Kidney (tissue), 14 donors: ENCODE results near the gene GALNS. TPM values are rescaled to one million over a fixed set of nuclear protein-coding genes. Genes with fewer than 3 reads are reported as not detected.
A peak's percentile ranks its signal among the peaks of the same experiment; 100 is the strongest.

Source experiments
- DNase-seq, 5 donors: peaks; one replicate each; pipeline ENCODE4 v3.0.0-alpha.2; 2013 to 2020
- FAIRE-seq: peaks from 2 replicates; lab custom pipeline; 2012; peaks lifted over from hg19 to GRCh38; lab: Jason Lieb, UNC
- H3K27ac ChIP-seq, 2 donors: one replicate each; pipeline ENCODE4 v1.7.0; 2013; ENCODE audit warnings: low read depth in 2 of 2, low read length in 2 of 2, inconsistent platforms in 1 of 2
- H3K27me3 ChIP-seq: one replicate; pipeline ENCODE4 v1.7.1; 2013; ENCODE audit warnings: low read length, inconsistent platforms; ENCODE audit not compliant: control insufficient read depth, insufficient read depth
- H3K36me3 ChIP-seq, 3 donors: one replicate each; pipeline versions ENCODE4 v1.7.0 to v1.7.1; 2013; ENCODE audit warnings: low read length in 3 of 3, control low read depth in 1 of 3, inconsistent platforms in 1 of 3; ENCODE audit not compliant: insufficient read depth in 3 of 3, control insufficient read depth in 2 of 3
- H3K4me1 ChIP-seq, 3 donors: one replicate each; pipeline versions ENCODE4 v1.7.0 to v1.7.1; 2013; ENCODE audit warnings: low read length in 3 of 3, inconsistent platforms in 1 of 3, low read depth in 1 of 3; ENCODE audit not compliant: control insufficient read depth in 2 of 3, insufficient read depth in 2 of 3
- H3K4me3 ChIP-seq, 3 donors: one replicate each; pipeline versions ENCODE4 v1.7.0 to v1.8.1; 2013; ENCODE audit warnings: low read length in 3 of 3, control low read depth in 1 of 3, inconsistent platforms in 1 of 3
- H3K9ac ChIP-seq, 3 donors: one replicate each; pipeline versions ENCODE4 v1.7.0 to v1.7.1; 2013; ENCODE audit warnings: low read length in 3 of 3, control low read depth in 1 of 3, inconsistent platforms in 1 of 3
- H3K9me3 ChIP-seq, 3 donors: one replicate each; pipeline versions ENCODE4 v1.7.0 to v1.7.1; 2013; ENCODE audit warnings: low read length in 3 of 3, control low read depth in 1 of 3, inconsistent platforms in 1 of 3; ENCODE audit not compliant: control insufficient read depth in 2 of 3, insufficient read depth in 1 of 3
- intact Hi-C: fragments of 100-400 bp; cut with DNase I; formaldehyde crosslinking; loops from one replicate; pipeline ENCODE4 v1.11.1; 2022
- polyA plus RNA-seq: library from polyadenylated mRNA; stranded (reverse); fragments of 350-450 nt; fragmentation: Illumina TruSeq; extraction: RNeasy Lipid Tissue Mini Kit (QIAGEN cat#74804); gene quantifications from one replicate; pipeline ENCODE4 v1.2.3, GENCODE V29; 2014; ENCODE audit warnings: low read depth, low replicate concordance; ENCODE audit not compliant: insufficient read depth
- total RNA-seq: library from RNA; stranded (reverse); fragmentation: NEBNext Ultra II Directional; extraction: Animal tissue kit (Norgen Biotek cat#: 25700); gene quantifications from one replicate; pipeline ENCODE4 v1.2.1, GENCODE V29; 2021
- TF ChIP-seq, protein P1 (sequence below): IDR thresholded peaks from 3 replicates; pipeline ENCODE4 v1.5.1; 2012; ENCODE audit warnings: mild to moderate bottlenecking, moderate library complexity, borderline replicate concordance; ENCODE audit not compliant: insufficient read depth; ENCODE audit errors: extremely low read depth
- donor health status: control.
- donor health status: control.
- donor health status: control.
- donor health status: control.
- donor health status: control.
- donor health status: DM: yes; HTN: yes; CAD: no.
- donor health status: Normal renal cell carcinoma (clear cell type).

The GALNS gene
- total and polyA plus RNA-seq, 2 donors from 2014 or later: 15.8 to 37.2 TPM

GRCh38 chr16:88771294-88771772 lies 85.4 kb downstream of the GALNS start:
- Histone ChIP-seq H3K4me1 (peaks cover 0 to 62% (median 22%) of the 10 kb centered on the region in 3 donors), H3K9ac (peak overlapping the region in 1 of 3 donors; percentile 65), H3K27me3 (no peaks in the 10 kb centered on the region), H3K27ac (peak overlapping the region; percentile 74 to 92), H3K9me3 (no peaks in the 10 kb centered on the region), H3K4me3 (peak overlapping the region in 1 of 3 donors; percentile 46), H3K36me3 (no peaks in the 10 kb centered on the region)
- DNase-seq (no peak), FAIRE-seq (no peak)
- intact Hi-C loops: no loop called here
- TF ChIP-seq, protein P1, sequence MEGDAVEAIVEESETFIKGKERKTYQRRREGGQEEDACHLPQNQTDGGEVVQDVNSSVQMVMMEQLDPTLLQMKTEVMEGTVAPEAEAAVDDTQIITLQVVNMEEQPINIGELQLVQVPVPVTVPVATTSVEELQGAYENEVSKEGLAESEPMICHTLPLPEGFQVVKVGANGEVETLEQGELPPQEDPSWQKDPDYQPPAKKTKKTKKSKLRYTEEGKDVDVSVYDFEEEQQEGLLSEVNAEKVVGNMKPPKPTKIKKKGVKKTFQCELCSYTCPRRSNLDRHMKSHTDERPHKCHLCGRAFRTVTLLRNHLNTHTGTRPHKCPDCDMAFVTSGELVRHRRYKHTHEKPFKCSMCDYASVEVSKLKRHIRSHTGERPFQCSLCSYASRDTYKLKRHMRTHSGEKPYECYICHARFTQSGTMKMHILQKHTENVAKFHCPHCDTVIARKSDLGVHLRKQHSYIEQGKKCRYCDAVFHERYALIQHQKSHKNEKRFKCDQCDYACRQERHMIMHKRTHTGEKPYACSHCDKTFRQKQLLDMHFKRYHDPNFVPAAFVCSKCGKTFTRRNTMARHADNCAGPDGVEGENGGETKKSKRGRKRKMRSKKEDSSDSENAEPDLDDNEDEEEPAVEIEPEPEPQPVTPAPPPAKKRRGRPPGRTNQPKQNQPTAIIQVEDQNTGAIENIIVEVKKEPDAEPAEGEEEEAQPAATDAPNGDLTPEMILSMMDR: no peak

GRCh38 chr16:88770461-88771293 lies 86.1 kb downstream of the GALNS start:
- peaks cover 0 to 62% (median 22%) of the 10 kb centered on the region in 3 donors for H3K4me1 ChIP-seq
- intact Hi-C loops: no loop called here
- peak overlapping the region; percentile 92 to 95 for H3K27ac ChIP-seq
- H3K4me3 ChIP-seq: peak overlapping the region in 2 of 3 donors; percentile 18 to 46
- no peaks in the 10 kb centered on the region for H3K27me3 ChIP-seq
- H3K9ac ChIP-seq: peak overlapping the region in 2 of 3 donors; percentile 32 to 65
- H3K36me3 ChIP-seq: no peaks in the 10 kb centered on the region
- no peaks in the 10 kb centered on the region for H3K9me3 ChIP-seq
- DNase-seq (peak; percentile 91 to 95 (median 93)), FAIRE-seq (no peak)
- TF ChIP-seq, protein P1: no peak

- TF ChIP-seq, protein P1: no peak
- H3K36me3 ChIP-seq: no peaks in the 10 kb centered on the region
- FAIRE-seq (no peak), DNase-seq (peak in 4 of 5 donors; percentile 70 to 90 (median 76))
- H3K9ac ChIP-seq: peak overlapping the region in 2 of 3 donors; percentile 32 to 65
- H3K9me3 ChIP-seq: no peaks in the 10 kb centered on the region
- peaks cover 0 to 65% (median 25%) of the 10 kb centered on the region in 3 donors for H3K4me1 ChIP-seq
- intact Hi-C loops: no loop called here
- peak overlapping the region; percentile 92 to 95 for H3K27ac ChIP-seq
- peak overlapping the region in 1 of 3 donors; percentile 46 for H3K4me3 ChIP-seq
- no peaks in the 10 kb centered on the region for H3K27me3 ChIP-seq
Measured at GRCh38 chr16:88769617-88770460, 86.9 kb downstream of the GALNS start.
